ENCODE measurements around the gene MTARC1.

The MTARC1 gene

GRCh38 chr1:220833436-220833835 is 46.7 kb downstream of the MTARC1 start:
- no peak for DNase-seq (ENCODE audit: low spot score)

DNA sequence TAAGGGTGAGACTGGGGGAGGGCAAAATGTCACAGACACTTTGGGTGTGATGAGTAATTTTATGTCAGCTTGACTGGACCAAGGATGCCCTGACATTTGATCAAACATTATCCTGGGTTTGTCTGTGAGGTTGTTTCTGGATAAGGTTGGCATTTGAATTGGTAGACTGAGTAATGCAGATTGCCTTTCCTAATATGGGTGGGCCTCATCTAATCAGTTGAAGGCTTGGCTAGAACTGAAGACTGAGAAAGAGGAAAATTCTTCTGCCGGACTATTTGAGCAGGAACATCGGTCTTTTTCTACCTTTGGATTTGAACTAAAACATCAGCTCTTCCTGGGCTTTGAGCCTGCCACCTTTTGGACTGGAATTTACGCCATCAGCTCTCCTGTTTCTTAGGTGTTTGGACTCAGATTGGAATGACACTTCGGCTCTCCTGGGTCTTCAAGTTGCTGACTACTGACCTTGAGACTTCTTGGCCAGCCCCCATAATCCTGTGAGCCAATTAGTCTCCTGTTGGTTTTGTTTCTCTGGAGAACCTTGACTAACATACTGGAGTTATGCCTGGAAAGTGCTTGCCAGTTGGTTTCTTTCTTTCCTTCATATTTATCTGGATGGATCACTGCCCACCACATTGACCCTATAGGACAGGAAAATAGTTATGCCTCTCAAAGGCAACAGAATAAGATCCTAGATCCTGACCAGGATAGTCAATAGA is 47.6 kb downstream of the MTARC1 start:
- DNase-seq (ENCODE audit: low spot score), result no peak
